Skeletal muscle tissue (tissue), 4 donors: ENCODE results near the gene C11orf87. TPM values are rescaled to one million over a fixed set of nuclear protein-coding genes. Genes with fewer than 3 reads are reported as not detected.
A peak's percentile ranks its signal among the peaks of the same experiment; 100 is the strongest.

Experiments
- H3K27ac ChIP-seq: one replicate; pipeline ENCODE4 v1.7.0; 2013; ENCODE audit warnings: mild to moderate bottlenecking, low read depth, low read length, inconsistent platforms
- H3K27me3 ChIP-seq, 3 donors: one replicate each; pipeline ENCODE4 v1.7.0; 2013; ENCODE audit warnings: low read length in 3 of 3; ENCODE audit not compliant: control insufficient read depth in 3 of 3, insufficient read depth in 3 of 3
- H3K36me3 ChIP-seq, 3 donors: one replicate each; pipeline ENCODE4 v1.7.0; 2013; ENCODE audit warnings: low read length in 3 of 3; ENCODE audit not compliant: control insufficient read depth in 3 of 3, insufficient read depth in 3 of 3
- H3K4me1 ChIP-seq, 3 donors: one replicate each; pipeline ENCODE4 v1.7.0; 2013; ENCODE audit warnings: low read length in 3 of 3, mild to moderate bottlenecking in 3 of 3; ENCODE audit not compliant: control insufficient read depth in 3 of 3, insufficient read depth in 3 of 3
- H3K4me3 ChIP-seq, 3 donors: one replicate each; pipeline ENCODE4 v1.7.0; 2013; ENCODE audit warnings: low read length in 3 of 3
- H3K9ac ChIP-seq, 3 donors: one replicate each; pipeline ENCODE4 v1.7.0; 2013; ENCODE audit warnings: low read length in 3 of 3, mild to moderate bottlenecking in 3 of 3, moderate library complexity in 2 of 3, low read depth in 1 of 3
- H3K9me3 ChIP-seq, 3 donors: one replicate each; pipeline ENCODE4 v1.7.0; 2013; ENCODE audit warnings: low read length in 3 of 3; ENCODE audit not compliant: control insufficient read depth in 3 of 3
- total RNA-seq: library from RNA; depleted of rRNA; stranded (reverse); fragments of >200 nt; gene quantifications from one replicate; pipeline ENCODE4 v1.2.3, GENCODE V29; 2014
- donor health status: Osteomylitis.

The C11orf87 gene
- total RNA-seq, 1 donor from 2014 or later, result 0.52 TPM

- Histone ChIP-seq H3K36me3 (no peaks in the 10 kb centered on the region), H3K4me3 (no peak overlapping the region), H3K27ac (no peak overlapping the region), H3K27me3 (no peaks in the 10 kb centered on the region), H3K9me3 (no peaks in the 10 kb centered on the region), H3K9ac (no peak overlapping the region), H3K4me1 (no peaks in the 10 kb centered on the region)
Measured at GRCh38 chr11:109405671-109406070, 16.3 kb upstream of the C11orf87 start.

DNA sequence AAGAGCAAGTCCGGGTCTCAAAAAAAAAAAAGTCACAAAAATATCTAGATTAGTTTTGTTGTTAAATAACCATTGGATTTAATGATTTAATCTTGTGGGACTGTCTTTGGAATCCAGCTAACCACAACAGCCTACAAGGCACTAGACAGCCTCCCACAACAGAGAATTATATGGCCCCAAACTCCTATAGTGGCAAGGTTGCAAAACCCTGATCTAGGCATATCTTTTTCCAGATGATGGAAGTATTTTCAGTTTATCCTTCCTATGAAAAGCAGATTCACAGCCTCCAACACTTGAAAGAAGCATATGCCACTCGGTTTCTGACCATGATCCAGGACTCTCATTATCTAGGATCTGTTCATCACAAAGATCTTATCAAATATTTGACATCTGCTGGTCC is 5.4 kb upstream of the C11orf87 start:
- no peaks in the 10 kb centered on the region for H3K4me1 ChIP-seq
- H3K4me3 ChIP-seq, result no peak overlapping the region
- H3K36me3 ChIP-seq, result no peaks in the 10 kb centered on the region
- H3K9me3 ChIP-seq, result no peaks in the 10 kb centered on the region
- no peak overlapping the region for H3K27ac ChIP-seq
- peaks cover 5 to 17% (median 8%) of the 10 kb centered on the region in 3 donors for H3K27me3 ChIP-seq
- no peak overlapping the region for H3K9ac ChIP-seq

DNA sequence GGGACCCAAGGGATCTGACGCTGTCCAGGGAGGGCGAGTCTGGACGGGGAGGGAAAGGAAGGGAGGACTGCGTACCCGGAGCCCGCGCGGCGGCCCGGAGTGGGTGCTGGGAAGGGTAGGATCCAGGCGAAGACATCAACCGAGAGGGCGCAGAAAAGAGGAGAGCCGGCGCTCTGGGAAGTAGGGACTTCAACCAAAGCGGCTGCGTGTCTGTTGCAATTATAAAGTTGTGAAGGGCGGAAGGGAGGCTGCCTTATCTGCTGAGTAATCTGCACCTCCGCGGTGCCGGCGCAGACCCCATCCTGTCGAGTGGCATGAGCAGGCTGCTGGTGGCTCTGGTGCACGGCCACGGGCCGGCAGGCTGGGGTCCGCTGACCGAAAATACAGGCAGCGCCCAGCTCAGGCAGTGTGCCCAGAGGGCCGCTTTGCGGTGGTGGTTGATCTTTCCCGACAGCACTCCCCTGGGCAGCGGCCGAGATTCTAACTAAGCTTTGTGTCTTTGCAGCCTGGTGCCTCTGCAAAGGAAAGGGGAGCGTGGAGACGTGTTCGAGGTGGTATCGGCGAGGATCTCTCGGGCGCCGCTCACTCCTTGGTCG is 978 bp downstream of the C11orf87 start:
- Histone ChIP-seq H3K9me3 (no peaks in the 10 kb centered on the region), H3K27me3 (peaks cover 28 to 52% (median 33%) of the 10 kb centered on the region in 3 donors), H3K4me1 (peaks cover 14 to 17% (median 15%) of the 10 kb centered on the region in 3 donors), H3K27ac (no peak overlapping the region), H3K9ac (peak overlapping the region in 2 of 3 donors; percentile 23 to 50), H3K4me3 (peak overlapping the region; percentile 40 to 58 (median 52)), H3K36me3 (no peaks in the 10 kb centered on the region)

DNA sequence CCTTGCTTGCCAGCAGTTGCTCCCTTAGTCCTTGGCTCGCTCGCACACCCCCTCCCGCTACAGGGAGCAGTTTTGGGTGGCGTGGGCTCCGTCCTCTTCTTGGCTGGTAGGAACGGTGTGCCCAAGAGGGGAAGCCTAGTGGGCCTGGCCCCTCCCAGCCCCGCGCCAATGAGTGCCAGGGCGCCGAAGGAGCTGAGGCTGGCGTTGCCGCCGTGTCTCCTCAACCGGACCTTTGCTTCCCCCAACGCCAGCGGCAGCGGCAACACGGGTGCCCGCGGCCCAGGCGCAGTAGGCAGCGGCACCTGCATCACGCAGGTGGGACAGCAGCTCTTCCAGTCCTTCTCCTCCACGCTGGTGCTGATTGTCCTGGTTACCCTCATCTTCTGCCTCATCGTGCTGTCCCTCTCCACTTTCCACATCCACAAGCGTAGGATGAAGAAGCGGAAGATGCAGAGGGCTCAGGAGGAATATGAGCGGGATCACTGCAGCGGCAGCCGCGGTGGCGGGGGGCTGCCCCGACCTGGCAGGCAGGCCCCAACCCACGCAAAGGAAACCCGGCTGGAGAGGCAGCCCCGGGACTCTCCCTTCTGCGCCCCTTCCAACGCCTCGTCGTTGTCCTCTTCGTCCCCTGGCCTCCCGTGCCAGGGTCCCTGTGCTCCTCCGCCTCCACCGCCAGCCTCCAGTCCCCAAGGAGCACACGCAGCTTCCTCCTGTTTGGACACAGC is 1.6 kb downstream of the C11orf87 start:
- H3K4me1 ChIP-seq, result peaks cover 14 to 17% (median 15%) of the 10 kb centered on the region in 3 donors
- peak overlapping the region; percentile 40 to 58 (median 52) for H3K4me3 ChIP-seq
- no peaks in the 10 kb centered on the region for H3K36me3 ChIP-seq
- H3K9ac ChIP-seq, result peak overlapping the region in 1 of 3 donors; percentile 50
- no peaks in the 10 kb centered on the region for H3K9me3 ChIP-seq
- H3K27me3 ChIP-seq, result peaks cover 28 to 52% (median 33%) of the 10 kb centered on the region in 3 donors
- no peak overlapping the region for H3K27ac ChIP-seq

DNA sequence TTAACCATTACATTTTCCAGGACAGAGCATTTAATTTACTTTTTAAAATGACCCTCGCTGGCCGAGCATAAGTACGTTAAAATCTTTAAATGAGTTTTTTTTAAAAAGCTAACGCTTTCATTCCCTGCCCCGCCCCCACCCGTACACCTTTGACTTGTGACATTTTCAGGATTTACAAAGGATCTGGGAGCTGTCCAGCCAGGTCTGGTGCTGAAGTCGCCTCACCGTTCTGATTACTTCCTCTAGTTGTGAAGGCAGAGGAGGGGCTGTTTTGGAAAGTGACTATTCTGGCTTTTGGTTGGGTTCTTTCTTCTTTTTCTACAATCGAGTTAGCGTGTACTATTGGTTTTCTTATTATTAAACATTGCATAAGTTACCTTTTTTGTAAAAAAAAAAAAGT is 2.9 kb downstream of the C11orf87 start:
- no peak overlapping the region for H3K4me3 ChIP-seq
- no peaks in the 10 kb centered on the region for H3K36me3 ChIP-seq
- peaks cover 14 to 17% (median 15%) of the 10 kb centered on the region in 3 donors for H3K4me1 ChIP-seq
- no peak overlapping the region for H3K9ac ChIP-seq
- no peak overlapping the region for H3K27ac ChIP-seq
- no peaks in the 10 kb centered on the region for H3K9me3 ChIP-seq
- peaks cover 28 to 48% (median 33%) of the 10 kb centered on the region in 3 donors for H3K27me3 ChIP-seq

- Histone ChIP-seq H3K27ac (no peak overlapping the region), H3K36me3 (no peaks in the 10 kb centered on the region), H3K4me1 (peaks cover 14 to 17% (median 15%) of the 10 kb centered on the region in 3 donors), H3K27me3 (peaks cover 28 to 46% (median 31%) of the 10 kb centered on the region in 3 donors), H3K4me3 (no peak overlapping the region), H3K9ac (no peak overlapping the region), H3K9me3 (no peaks in the 10 kb centered on the region)
Measured at GRCh38 chr11:109425554-109425953, 3.6 kb downstream of the C11orf87 start.

DNA sequence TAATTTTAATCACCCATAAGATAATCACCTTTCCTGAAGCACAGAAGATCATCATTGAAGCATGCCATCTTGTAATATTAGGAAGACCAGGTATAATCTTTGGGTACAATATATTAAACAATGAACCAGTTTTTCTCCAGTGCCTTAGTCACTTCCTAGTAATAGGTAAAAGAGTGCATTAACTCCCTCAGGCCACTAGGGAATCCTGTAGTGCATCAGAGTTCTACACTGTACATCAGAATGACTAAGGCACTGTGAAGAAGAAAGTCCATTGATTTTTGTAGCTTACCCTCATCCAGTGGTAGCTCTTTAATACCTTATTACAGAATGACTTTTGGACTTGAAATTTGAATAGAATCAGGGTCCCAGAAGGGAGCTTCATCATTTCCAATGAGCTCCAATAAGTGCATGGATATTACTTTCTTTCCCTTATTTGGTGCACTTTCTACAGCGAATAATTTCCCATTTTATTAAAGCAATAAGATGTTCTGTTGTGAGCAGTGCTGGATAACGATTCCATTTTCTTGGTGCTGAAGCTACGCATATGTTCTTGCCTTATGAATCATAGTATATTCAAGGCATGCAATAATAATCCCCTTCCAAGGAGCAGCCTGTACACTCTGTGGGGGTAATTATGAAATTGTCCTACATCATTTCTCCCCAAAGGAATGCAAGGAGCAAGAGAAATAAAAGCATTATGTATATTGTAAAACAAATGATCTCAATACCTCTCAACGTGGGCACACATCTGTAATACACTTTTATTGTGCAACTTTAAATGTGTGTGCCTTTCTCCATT is 4.7 kb downstream of the C11orf87 start:
- Histone ChIP-seq H3K9ac (no peak overlapping the region), H3K4me3 (no peak overlapping the region), H3K9me3 (no peaks in the 10 kb centered on the region), H3K4me1 (peaks cover 14 to 17% (median 15%) of the 10 kb centered on the region in 3 donors), H3K36me3 (no peaks in the 10 kb centered on the region), H3K27ac (no peak overlapping the region), H3K27me3 (peaks cover 20 to 35% (median 28%) of the 10 kb centered on the region in 3 donors)

DNA sequence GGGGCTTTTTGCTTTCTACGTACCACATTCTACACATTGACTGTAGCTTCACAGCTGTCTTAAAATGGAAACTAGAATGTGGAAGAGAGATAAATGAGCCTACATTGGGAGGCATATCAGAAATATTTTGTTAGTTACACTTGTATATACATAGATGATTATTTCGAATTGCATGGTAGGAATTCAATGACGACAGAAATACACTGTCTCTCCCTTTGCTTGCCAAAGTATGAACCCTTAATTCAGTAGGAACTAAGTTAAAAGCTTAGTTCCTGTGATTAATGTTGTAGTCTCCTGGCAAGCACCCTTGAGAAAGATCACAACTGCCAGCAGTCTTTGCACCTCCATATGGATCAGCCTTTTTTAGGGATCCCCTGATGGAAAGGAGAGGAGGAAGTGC is 10.1 kb downstream of the C11orf87 start:
- no peaks in the 10 kb centered on the region for H3K4me1 ChIP-seq
- no peaks in the 10 kb centered on the region for H3K36me3 ChIP-seq
- H3K4me3 ChIP-seq, result no peak overlapping the region
- no peak overlapping the region for H3K27ac ChIP-seq
- H3K27me3 ChIP-seq, result no peaks in the 10 kb centered on the region
- H3K9me3 ChIP-seq, result no peaks in the 10 kb centered on the region
- H3K9ac ChIP-seq, result no peak overlapping the region

- no peaks in the 10 kb centered on the region for H3K9me3 ChIP-seq
- H3K27ac ChIP-seq, result no peak overlapping the region
- no peaks in the 10 kb centered on the region for H3K36me3 ChIP-seq
- H3K9ac ChIP-seq, result no peak overlapping the region
- no peaks in the 10 kb centered on the region for H3K27me3 ChIP-seq
- no peaks in the 10 kb centered on the region for H3K4me1 ChIP-seq
- no peak overlapping the region for H3K4me3 ChIP-seq
Measured at GRCh38 chr11:109433753-109434256, 11.8 kb downstream of the C11orf87 start.
